ENCODE measurements around the gene ZMYM4.

The ZMYM4 gene

GRCh38 chr1:35443768-35444518 is 175.4 kb downstream of the ZMYM4 start:
- Histone ChIP-seq H3K9me3 (ENCODE audit: control insufficient read depth in 2 of 2, low read length in 2 of 2) (no peaks in the 10 kb centered on the region), H3K4me3 (ENCODE audit: low read length in 2 of 2) (no peak overlapping the region), H3K27ac (ENCODE audit: low read depth in 2 of 2, low read length in 2 of 2) (no peak overlapping the region), H3K36me3 (ENCODE audit: control insufficient read depth in 2 of 2, insufficient read depth in 2 of 2, low read length in 2 of 2) (peaks cover 70 to 77% of the 10 kb centered on the region in 2 donors), H3K4me1 (ENCODE audit: control insufficient read depth in 2 of 2, insufficient read depth in 2 of 2, low read length in 2 of 2) (no peaks in the 10 kb centered on the region), H3K9ac (ENCODE audit: low read depth in 1 of 2, low read length in 2 of 2) (no peak overlapping the region), H3K27me3 (ENCODE audit: control insufficient read depth in 2 of 2, insufficient read depth in 2 of 2, low read length in 2 of 2) (no peaks in the 10 kb centered on the region)

- Histone ChIP-seq H3K27ac (ENCODE audit: low read depth in 2 of 2, low read length in 2 of 2) (no peak overlapping the region), H3K4me3 (ENCODE audit: low read length in 2 of 2) (no peak overlapping the region), H3K36me3 (ENCODE audit: control insufficient read depth in 2 of 2, insufficient read depth in 2 of 2, low read length in 2 of 2) (peaks cover 69 to 75% of the 10 kb centered on the region in 2 donors), H3K27me3 (ENCODE audit: control insufficient read depth in 2 of 2, insufficient read depth in 2 of 2, low read length in 2 of 2) (no peaks in the 10 kb centered on the region), H3K9ac (ENCODE audit: low read depth in 1 of 2, low read length in 2 of 2) (no peak overlapping the region), H3K9me3 (ENCODE audit: control insufficient read depth in 2 of 2, low read length in 2 of 2) (no peaks in the 10 kb centered on the region), H3K4me1 (ENCODE audit: control insufficient read depth in 2 of 2, insufficient read depth in 2 of 2, low read length in 2 of 2) (no peaks in the 10 kb centered on the region)
Measured at GRCh38 chr1:35444519-35444774, 175.9 kb downstream of the ZMYM4 start.

GRCh38 chr1:35447278-35447677 is 178.8 kb downstream of the ZMYM4 start:
- no peak overlapping the region for H3K9ac ChIP-seq (ENCODE audit: low read depth in 1 of 2, low read length in 2 of 2)
- no peaks in the 10 kb centered on the region for H3K9me3 ChIP-seq (ENCODE audit: control insufficient read depth in 2 of 2, low read length in 2 of 2)
- no peaks in the 10 kb centered on the region for H3K4me1 ChIP-seq (ENCODE audit: control insufficient read depth in 2 of 2, insufficient read depth in 2 of 2, low read length in 2 of 2)
- no peak overlapping the region for H3K27ac ChIP-seq (ENCODE audit: low read depth in 2 of 2, low read length in 2 of 2)
- H3K4me3 ChIP-seq (ENCODE audit: low read length in 2 of 2), result no peak overlapping the region
- H3K36me3 ChIP-seq (ENCODE audit: control insufficient read depth in 2 of 2, insufficient read depth in 2 of 2, low read length in 2 of 2), result peaks cover 59 to 73% of the 10 kb centered on the region in 2 donors
- no peaks in the 10 kb centered on the region for H3K27me3 ChIP-seq (ENCODE audit: control insufficient read depth in 2 of 2, insufficient read depth in 2 of 2, low read length in 2 of 2)

- H3K4me1 ChIP-seq (ENCODE audit: control insufficient read depth in 2 of 2, insufficient read depth in 2 of 2, low read length in 2 of 2), result no peaks in the 10 kb centered on the region
- no peak overlapping the region for H3K27ac ChIP-seq (ENCODE audit: low read depth in 2 of 2, low read length in 2 of 2)
- no peaks in the 10 kb centered on the region for H3K9me3 ChIP-seq (ENCODE audit: control insufficient read depth in 2 of 2, low read length in 2 of 2)
- H3K27me3 ChIP-seq (ENCODE audit: control insufficient read depth in 2 of 2, insufficient read depth in 2 of 2, low read length in 2 of 2), result no peaks in the 10 kb centered on the region
- no peak overlapping the region for H3K4me3 ChIP-seq (ENCODE audit: low read length in 2 of 2)
- no peak overlapping the region for H3K9ac ChIP-seq (ENCODE audit: low read depth in 1 of 2, low read length in 2 of 2)
- peaks cover 55 to 69% of the 10 kb centered on the region in 2 donors for H3K36me3 ChIP-seq (ENCODE audit: control insufficient read depth in 2 of 2, insufficient read depth in 2 of 2, low read length in 2 of 2)
Measured at GRCh38 chr1:35448344-35448801, 179.9 kb downstream of the ZMYM4 start.

- Histone ChIP-seq H3K9me3 (ENCODE audit: control insufficient read depth in 2 of 2, low read length in 2 of 2) (no peaks in the 10 kb centered on the region), H3K4me1 (ENCODE audit: control insufficient read depth in 2 of 2, insufficient read depth in 2 of 2, low read length in 2 of 2) (no peaks in the 10 kb centered on the region), H3K4me3 (ENCODE audit: low read length in 2 of 2) (no peak overlapping the region), H3K27ac (ENCODE audit: low read depth in 2 of 2, low read length in 2 of 2) (no peak overlapping the region), H3K27me3 (ENCODE audit: control insufficient read depth in 2 of 2, insufficient read depth in 2 of 2, low read length in 2 of 2) (no peaks in the 10 kb centered on the region), H3K36me3 (ENCODE audit: control insufficient read depth in 2 of 2, insufficient read depth in 2 of 2, low read length in 2 of 2) (peaks cover 63 to 66% of the 10 kb centered on the region in 2 donors), H3K9ac (ENCODE audit: low read depth in 1 of 2, low read length in 2 of 2) (no peak overlapping the region)
Measured at GRCh38 chr1:35449334-35450008, 181.0 kb downstream of the ZMYM4 start.

- Histone ChIP-seq H3K27ac (ENCODE audit: low read depth in 2 of 2, low read length in 2 of 2) (no peak overlapping the region), H3K9ac (ENCODE audit: low read depth in 1 of 2, low read length in 2 of 2) (no peak overlapping the region), H3K36me3 (ENCODE audit: control insufficient read depth in 2 of 2, insufficient read depth in 2 of 2, low read length in 2 of 2) (peaks cover 58 to 62% of the 10 kb centered on the region in 2 donors), H3K4me3 (ENCODE audit: low read length in 2 of 2) (no peak overlapping the region), H3K9me3 (ENCODE audit: control insufficient read depth in 2 of 2, low read length in 2 of 2) (no peaks in the 10 kb centered on the region), H3K4me1 (ENCODE audit: control insufficient read depth in 2 of 2, insufficient read depth in 2 of 2, low read length in 2 of 2) (no peaks in the 10 kb centered on the region), H3K27me3 (ENCODE audit: control insufficient read depth in 2 of 2, insufficient read depth in 2 of 2, low read length in 2 of 2) (no peaks in the 10 kb centered on the region)
Measured at GRCh38 chr1:35451125-35451528, 182.6 kb downstream of the ZMYM4 start.

GRCh38 chr1:35452106-35452774 is 183.7 kb downstream of the ZMYM4 start:
- Histone ChIP-seq H3K27ac (ENCODE audit: low read depth in 2 of 2, low read length in 2 of 2) (peak overlapping the region in 1 of 2 donors; percentile 21), H3K4me3 (ENCODE audit: low read length in 2 of 2) (no peak overlapping the region), H3K4me1 (ENCODE audit: control insufficient read depth in 2 of 2, insufficient read depth in 2 of 2, low read length in 2 of 2) (no peaks in the 10 kb centered on the region), H3K9ac (ENCODE audit: low read depth in 1 of 2, low read length in 2 of 2) (no peak overlapping the region), H3K27me3 (ENCODE audit: control insufficient read depth in 2 of 2, insufficient read depth in 2 of 2, low read length in 2 of 2) (no peaks in the 10 kb centered on the region), H3K9me3 (ENCODE audit: control insufficient read depth in 2 of 2, low read length in 2 of 2) (no peaks in the 10 kb centered on the region), H3K36me3 (ENCODE audit: control insufficient read depth in 2 of 2, insufficient read depth in 2 of 2, low read length in 2 of 2) (peaks cover 54 to 56% of the 10 kb centered on the region in 2 donors)

- H3K27me3 ChIP-seq (ENCODE audit: control insufficient read depth in 2 of 2, insufficient read depth in 2 of 2, low read length in 2 of 2), result no peaks in the 10 kb centered on the region
- peaks cover 50 to 54% of the 10 kb centered on the region in 2 donors for H3K36me3 ChIP-seq (ENCODE audit: control insufficient read depth in 2 of 2, insufficient read depth in 2 of 2, low read length in 2 of 2)
- no peak overlapping the region for H3K9ac ChIP-seq (ENCODE audit: low read depth in 1 of 2, low read length in 2 of 2)
- no peak overlapping the region for H3K27ac ChIP-seq (ENCODE audit: low read depth in 2 of 2, low read length in 2 of 2)
- no peaks in the 10 kb centered on the region for H3K4me1 ChIP-seq (ENCODE audit: control insufficient read depth in 2 of 2, insufficient read depth in 2 of 2, low read length in 2 of 2)
- H3K9me3 ChIP-seq (ENCODE audit: control insufficient read depth in 2 of 2, low read length in 2 of 2), result no peaks in the 10 kb centered on the region
- H3K4me3 ChIP-seq (ENCODE audit: low read length in 2 of 2), result no peak overlapping the region
Measured at GRCh38 chr1:35453031-35453430, 184.5 kb downstream of the ZMYM4 start.

- H3K36me3 ChIP-seq (ENCODE audit: control insufficient read depth in 2 of 2, insufficient read depth in 2 of 2, low read length in 2 of 2), result peaks cover 45 to 47% of the 10 kb centered on the region in 2 donors
- no peaks in the 10 kb centered on the region for H3K9me3 ChIP-seq (ENCODE audit: control insufficient read depth in 2 of 2, low read length in 2 of 2)
- H3K27ac ChIP-seq (ENCODE audit: low read depth in 2 of 2, low read length in 2 of 2), result no peak overlapping the region
- H3K27me3 ChIP-seq (ENCODE audit: control insufficient read depth in 2 of 2, insufficient read depth in 2 of 2, low read length in 2 of 2), result no peaks in the 10 kb centered on the region
- H3K9ac ChIP-seq (ENCODE audit: low read depth in 1 of 2, low read length in 2 of 2), result no peak overlapping the region
- no peaks in the 10 kb centered on the region for H3K4me1 ChIP-seq (ENCODE audit: control insufficient read depth in 2 of 2, insufficient read depth in 2 of 2, low read length in 2 of 2)
- no peak overlapping the region for H3K4me3 ChIP-seq (ENCODE audit: low read length in 2 of 2)
Measured at GRCh38 chr1:35454176-35454575, 185.7 kb downstream of the ZMYM4 start.

- no peak overlapping the region for H3K4me3 ChIP-seq (ENCODE audit: low read length in 2 of 2)
- H3K4me1 ChIP-seq (ENCODE audit: control insufficient read depth in 2 of 2, insufficient read depth in 2 of 2, low read length in 2 of 2), result no peaks in the 10 kb centered on the region
- H3K27me3 ChIP-seq (ENCODE audit: control insufficient read depth in 2 of 2, insufficient read depth in 2 of 2, low read length in 2 of 2), result no peaks in the 10 kb centered on the region
- peaks cover 41 to 44% of the 10 kb centered on the region in 2 donors for H3K36me3 ChIP-seq (ENCODE audit: control insufficient read depth in 2 of 2, insufficient read depth in 2 of 2, low read length in 2 of 2)
- no peak overlapping the region for H3K9ac ChIP-seq (ENCODE audit: low read depth in 1 of 2, low read length in 2 of 2)
- no peak overlapping the region for H3K27ac ChIP-seq (ENCODE audit: low read depth in 2 of 2, low read length in 2 of 2)
- no peaks in the 10 kb centered on the region for H3K9me3 ChIP-seq (ENCODE audit: control insufficient read depth in 2 of 2, low read length in 2 of 2)
Measured at GRCh38 chr1:35454616-35455015, 186.1 kb downstream of the ZMYM4 start.
